Activated naive CD8-positive, alpha-beta T cell treated with anti-CD3 and anti-CD28 coated beads for 36 hours (primary cell): ENCODE results near the gene TPPP. TPM values are rescaled to one million over a fixed set of nuclear protein-coding genes. Genes with fewer than 3 reads are reported as not detected.
"Not testable (repeated sequence)": the region's sequence is repeated elsewhere in the genome, so short reads cannot be mapped to it uniquely, and the experiment has no call there.

Experiments used
- DNase-seq: peaks from one replicate; pipeline ENCODE4 v3.0.0; 2021
- H3K27ac Mint-ChIP-seq: one replicate; pipeline ENCODE4 v1.8.0; 2022; ENCODE audit warnings: mild to moderate bottlenecking, moderate library complexity, mixed read lengths
- H3K27me3 Mint-ChIP-seq: one replicate; pipeline ENCODE4 v1.8.0; 2022; ENCODE audit warnings: mild to moderate bottlenecking, mixed read lengths
- H3K36me3 Mint-ChIP-seq: one replicate; pipeline ENCODE4 v1.8.0; 2021; ENCODE audit warnings: mild to moderate bottlenecking, mixed read lengths
- H3K4me1 Mint-ChIP-seq: one replicate; pipeline ENCODE4 v1.8.0; 2021; ENCODE audit warnings: mixed read lengths
- H3K4me3 Mint-ChIP-seq: one replicate; pipeline ENCODE4 v1.8.0; 2022; ENCODE audit warnings: mild to moderate bottlenecking, moderate library complexity, mixed read lengths
- H3K9me3 Mint-ChIP-seq: one replicate; pipeline ENCODE4 v1.8.0; 2022; ENCODE audit warnings: mixed read lengths
- total RNA-seq, 2 experiments: library from RNA; stranded (reverse); gene quantifications; one replicate each; pipeline ENCODE4 v1.2.3, GENCODE V29; 2021

TPPP gene
- total RNA-seq, 2 experiments from 2014 or later: 0.08 TPM; not detected in 1

DNA sequence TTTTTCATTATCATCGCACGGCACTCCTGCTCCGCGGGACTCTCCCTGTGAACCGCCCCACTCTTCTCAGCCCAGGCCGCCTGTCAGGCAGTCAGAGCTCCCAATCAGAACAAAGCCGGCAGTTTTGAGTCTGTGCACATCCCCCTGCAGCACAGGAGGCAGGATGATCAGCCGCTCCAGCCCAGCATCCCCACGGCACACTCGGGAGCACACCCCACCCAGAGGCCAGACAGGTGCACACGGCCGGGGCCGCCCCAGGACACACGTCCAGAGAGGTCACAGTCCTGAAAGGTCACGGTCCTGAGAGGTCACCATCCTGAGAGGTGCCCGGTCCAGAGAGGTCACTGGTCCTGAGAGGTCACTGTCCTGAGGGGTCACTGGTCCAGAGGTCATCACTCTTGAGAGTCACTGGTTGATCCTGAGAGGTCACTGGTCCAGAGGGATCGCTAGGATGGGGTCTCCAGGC, 8.4 kb downstream of the TPPP start:
- H3K4me1 Mint-ChIP-seq: no peaks in the 10 kb centered on the region
- H3K4me3 Mint-ChIP-seq: no peak overlapping the region
- H3K27ac Mint-ChIP-seq: no peak overlapping the region
- no peaks in the 10 kb centered on the region for H3K36me3 Mint-ChIP-seq
- H3K27me3 Mint-ChIP-seq: no peaks in the 10 kb centered on the region
- DNase-seq: no peak
- no peaks in the 10 kb centered on the region for H3K9me3 Mint-ChIP-seq

DNA sequence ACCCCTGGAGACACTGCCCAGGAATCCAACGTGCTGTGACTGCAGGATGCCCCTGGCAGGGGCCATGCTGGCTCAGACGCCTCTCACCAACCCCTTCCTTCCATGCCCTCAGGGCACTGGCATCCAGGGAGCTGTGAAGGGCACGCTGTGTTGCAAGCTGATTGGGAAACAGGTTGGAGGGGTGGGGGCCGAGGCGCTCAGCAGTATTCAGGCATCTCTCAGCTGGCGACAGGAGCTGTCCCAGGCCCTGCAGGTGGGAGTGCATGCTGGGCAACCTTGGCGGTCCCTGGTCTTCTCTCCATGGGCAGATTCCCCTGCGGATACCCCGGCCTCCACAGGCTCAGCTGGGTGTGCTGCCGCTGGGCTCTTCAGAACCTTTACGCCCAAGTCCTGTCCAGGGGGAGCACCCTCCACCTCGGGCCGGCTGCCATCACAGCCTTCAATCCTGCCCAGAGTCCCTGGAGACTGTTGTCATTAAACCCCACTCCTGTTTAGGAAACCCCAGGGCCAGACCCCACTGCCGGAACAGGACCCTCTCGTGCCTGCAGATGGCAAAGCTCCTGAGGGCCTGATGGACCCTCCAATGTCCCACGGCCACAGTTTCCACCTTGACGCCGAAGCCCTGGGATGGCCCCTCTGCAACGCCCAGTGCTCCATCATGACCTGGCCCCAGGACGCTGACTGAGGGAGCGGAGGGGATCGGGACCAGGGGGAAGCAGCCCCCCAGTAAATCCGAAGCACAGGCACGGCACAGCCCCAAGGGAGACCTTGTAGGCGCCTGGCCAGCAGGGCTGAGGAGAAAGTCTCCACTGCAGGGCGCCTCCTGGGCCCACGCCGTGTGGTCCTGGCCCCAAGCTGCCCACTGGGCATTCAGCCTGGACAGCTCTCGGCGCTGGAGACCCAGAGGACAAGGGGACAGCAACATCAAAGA, 9.3 kb downstream of the TPPP start:
- H3K4me3 Mint-ChIP-seq: no peak overlapping the region
- DNase-seq: no peak
- H3K4me1 Mint-ChIP-seq: no peaks in the 10 kb centered on the region
- H3K27me3 Mint-ChIP-seq: no peaks in the 10 kb centered on the region
- no peaks in the 10 kb centered on the region for H3K9me3 Mint-ChIP-seq
- no peak overlapping the region for H3K27ac Mint-ChIP-seq
- H3K36me3 Mint-ChIP-seq: no peaks in the 10 kb centered on the region

DNA sequence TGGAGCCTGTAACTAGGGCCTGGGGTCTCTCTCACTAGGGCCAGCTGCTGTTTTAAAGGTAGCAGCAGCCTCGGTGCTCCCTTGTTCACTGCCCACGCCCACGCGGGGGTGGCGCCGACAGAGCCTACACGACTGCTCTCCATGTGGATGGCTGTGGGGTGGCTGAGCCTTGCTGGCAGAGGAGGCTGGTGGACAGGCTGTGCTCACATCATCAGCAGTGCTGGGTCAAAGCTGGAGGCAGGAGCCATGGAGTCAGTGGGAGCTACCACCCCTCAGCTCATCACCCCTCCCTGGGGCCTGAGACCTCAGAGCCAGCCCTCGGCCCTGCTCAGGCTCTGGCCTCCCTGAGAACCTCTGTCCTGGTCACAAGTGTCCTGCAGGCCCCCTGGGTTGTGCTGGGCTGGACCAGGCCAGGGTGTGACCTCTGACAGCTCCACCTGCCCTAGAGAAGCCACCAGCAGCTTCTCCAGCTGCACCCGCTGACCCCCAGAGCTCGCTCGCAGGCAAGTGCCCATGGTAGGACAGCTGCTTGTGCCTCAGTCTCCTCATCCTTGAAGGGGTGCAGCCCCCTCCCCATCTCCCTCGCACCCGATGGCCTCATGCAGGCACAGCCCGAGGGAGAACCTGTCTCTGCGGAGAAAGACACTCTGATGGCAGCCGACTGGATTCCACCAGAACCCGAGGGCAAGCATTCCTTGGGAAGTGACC, 10.3 kb downstream of the TPPP start:
- H3K4me1 Mint-ChIP-seq, H3K9me3 Mint-ChIP-seq, H3K27ac Mint-ChIP-seq, H3K4me3 Mint-ChIP-seq, H3K36me3 Mint-ChIP-seq, H3K27me3 Mint-ChIP-seq, DNase-seq: not testable (repeated sequence)

DNA sequence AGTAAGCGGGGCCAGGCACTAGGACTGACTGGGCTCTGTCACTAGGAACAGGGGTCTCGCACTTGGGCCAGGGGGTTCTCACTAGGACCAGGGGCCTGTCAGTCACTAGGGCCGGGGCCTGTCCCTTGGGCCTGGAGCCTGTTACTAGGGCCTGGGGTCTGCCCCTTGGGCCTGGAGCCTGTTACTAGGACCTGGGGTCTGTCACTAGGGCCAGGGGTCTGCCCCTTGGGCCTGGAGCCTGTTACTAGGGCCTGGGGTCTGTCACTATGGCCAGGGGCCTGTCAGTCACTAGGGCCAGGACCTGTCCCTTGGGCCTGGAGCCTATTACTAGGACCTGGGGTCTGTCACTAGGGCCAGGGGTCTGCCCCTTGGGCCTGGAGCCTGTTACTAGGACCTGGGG, 10.9 kb downstream of the TPPP start:
- H3K36me3 Mint-ChIP-seq, H3K9me3 Mint-ChIP-seq, H3K4me1 Mint-ChIP-seq, H3K4me3 Mint-ChIP-seq, DNase-seq, H3K27ac Mint-ChIP-seq, H3K27me3 Mint-ChIP-seq: not testable (repeated sequence)

DNA sequence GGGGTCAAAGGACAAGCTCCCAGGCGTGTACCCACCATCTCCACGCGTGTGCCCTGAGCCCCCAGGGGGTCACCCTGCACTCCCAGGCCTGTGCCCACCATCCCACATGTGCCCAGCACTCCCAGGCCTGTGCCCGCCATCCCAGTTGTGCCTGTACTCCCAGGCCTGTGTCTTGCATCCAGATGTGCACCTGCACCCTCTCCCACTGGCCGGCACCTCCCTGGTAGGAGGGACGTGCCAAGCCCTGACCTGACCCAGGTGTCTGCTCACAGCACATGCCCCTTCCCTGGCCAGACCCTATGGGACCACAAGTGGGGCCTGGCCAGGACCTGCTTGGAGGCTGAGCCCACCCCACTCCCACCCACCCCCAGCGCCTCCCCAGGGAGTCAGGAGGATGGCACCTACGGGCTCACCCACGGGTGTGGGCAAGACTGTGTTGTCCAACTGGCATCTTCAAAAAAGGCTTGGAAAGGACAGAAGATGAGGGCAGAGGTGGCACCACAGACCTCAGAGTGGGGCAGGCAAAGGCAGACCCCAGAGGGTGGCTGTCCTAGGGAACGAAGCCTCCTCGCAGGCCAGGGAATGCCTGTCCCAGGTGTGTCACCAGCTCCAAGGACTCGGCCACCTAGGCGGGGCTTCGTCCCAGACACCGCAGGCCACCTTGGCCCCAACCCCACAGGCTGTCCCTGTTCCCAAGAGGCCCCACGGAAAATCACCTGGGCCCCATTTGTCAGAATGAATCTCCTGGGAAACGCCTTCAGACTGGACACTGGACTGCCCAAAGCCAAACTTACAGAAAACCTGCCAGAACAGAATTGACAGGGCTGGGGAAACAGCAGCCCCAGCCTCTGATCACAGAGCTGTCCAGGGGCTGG, 11.6 kb downstream of the TPPP start:
- H3K27ac Mint-ChIP-seq, DNase-seq, H3K27me3 Mint-ChIP-seq, H3K4me1 Mint-ChIP-seq, H3K4me3 Mint-ChIP-seq, H3K9me3 Mint-ChIP-seq, H3K36me3 Mint-ChIP-seq: not testable (repeated sequence)

DNA sequence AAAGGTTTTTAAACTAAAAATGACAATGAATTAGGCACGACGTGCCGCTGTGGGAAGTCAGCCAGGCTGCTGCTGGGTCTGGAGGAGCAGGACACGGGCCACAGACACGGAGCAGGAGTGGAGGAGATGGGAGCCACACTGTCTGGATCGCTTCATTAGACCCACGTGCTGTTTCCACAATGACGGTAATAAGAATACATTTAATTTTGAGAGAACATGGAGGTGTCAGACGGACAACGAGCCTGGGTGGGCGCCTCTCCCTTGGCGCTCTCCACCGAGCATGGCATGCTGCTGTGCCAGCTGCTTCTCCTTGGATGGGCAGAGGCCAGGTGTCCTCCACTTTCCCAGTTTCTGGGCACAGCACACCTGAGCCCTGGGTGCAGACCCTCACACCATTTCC, 12.3 kb downstream of the TPPP start:
- not testable (repeated sequence) for H3K9me3 Mint-ChIP-seq, H3K27ac Mint-ChIP-seq, H3K4me3 Mint-ChIP-seq, DNase-seq, H3K27me3 Mint-ChIP-seq, H3K36me3 Mint-ChIP-seq, H3K4me1 Mint-ChIP-seq

DNA sequence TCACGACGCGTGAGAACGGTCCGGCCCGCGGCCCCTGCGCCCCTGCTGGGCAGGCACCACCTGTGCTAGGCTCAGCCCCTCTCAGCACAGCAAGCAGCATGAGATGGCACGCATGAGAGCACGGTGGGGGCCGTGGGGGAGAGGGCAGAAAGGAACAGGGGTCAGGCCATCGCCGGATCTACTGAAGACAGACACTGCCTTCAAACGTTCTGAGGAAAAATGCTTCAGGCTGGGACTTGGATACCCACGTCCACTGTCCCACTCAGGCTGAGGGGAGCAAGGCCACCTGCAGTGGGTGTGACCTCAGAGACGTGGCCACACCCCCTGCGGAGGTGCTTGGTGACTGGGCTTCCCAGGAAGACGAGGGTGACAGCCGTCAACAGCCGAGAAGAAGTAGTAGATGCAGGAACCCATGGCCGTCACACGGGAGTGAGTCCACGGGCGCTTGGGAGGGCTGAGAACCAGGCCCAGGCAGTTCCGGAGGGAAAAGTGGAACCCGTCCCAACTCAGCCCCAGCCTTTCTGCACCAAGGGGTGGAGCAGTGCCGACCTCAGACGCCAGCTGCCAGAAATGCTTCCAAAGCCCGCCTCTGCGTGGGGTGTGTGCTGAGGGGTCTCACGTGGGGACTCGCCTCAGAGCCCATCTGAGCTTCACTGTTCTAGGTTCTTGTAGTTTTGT, 12.9 kb downstream of the TPPP start:
- H3K36me3 Mint-ChIP-seq, H3K27me3 Mint-ChIP-seq, H3K9me3 Mint-ChIP-seq, H3K27ac Mint-ChIP-seq, DNase-seq, H3K4me3 Mint-ChIP-seq, H3K4me1 Mint-ChIP-seq: not testable (repeated sequence)

DNA sequence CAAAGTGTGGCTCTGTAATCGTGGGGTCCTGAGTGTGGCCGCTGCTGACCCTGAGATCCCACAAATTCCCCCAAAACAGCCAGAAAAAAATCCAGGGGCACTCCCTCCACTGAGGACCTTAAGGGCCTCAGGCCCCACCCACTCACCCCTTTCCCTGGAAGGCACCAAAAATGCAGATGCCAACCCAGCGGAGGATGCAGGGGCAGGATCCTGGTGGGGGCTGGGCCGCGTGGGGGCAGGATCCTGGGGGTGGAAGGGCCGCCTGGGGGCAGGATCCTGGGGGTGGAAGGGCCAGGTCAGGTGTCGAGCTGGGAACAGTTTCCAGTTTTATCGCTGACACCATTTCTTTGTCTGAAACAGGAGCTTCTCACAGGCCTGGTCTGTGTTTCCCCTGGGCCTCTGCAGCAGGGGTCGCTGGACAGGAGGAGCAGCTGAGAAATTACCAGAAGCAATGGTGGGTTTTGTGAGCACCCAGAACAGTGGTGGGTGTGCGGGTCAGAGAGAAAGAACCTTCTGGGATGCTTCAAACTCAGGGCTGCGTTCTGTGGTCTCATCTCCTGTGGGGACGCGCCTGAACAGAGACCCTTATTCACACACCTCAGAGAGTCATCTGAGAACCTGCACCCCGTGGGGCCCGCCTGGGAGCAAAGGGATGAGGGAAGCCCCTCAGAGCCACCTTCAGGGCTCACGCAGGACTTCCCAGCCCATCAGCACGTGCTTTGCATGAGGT, 13.8 kb downstream of the TPPP start:
- not testable (repeated sequence) for H3K4me3 Mint-ChIP-seq, H3K27ac Mint-ChIP-seq, H3K4me1 Mint-ChIP-seq, H3K27me3 Mint-ChIP-seq, H3K9me3 Mint-ChIP-seq, H3K36me3 Mint-ChIP-seq, DNase-seq

DNA sequence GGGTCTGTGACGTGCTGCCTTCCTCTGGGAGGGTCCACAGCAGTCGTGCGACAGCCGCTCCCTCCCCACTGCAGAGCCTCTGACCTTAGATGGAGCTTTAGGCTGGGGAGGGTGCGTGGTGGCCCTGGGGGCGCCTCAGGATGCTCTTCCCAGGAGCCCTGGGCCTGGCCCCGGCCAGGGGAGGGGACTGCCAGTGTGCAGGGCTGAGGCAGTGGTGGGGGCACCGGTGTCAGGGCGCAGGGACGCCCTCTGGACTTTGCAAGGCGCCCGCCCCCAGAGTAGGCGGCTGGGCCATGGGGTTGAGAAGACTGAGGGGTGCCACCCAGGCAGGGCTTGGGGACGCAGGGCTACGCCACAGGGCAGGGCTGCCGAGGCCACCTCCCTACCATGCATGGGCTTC, 14.6 kb downstream of the TPPP start:
- DNase-seq, H3K4me3 Mint-ChIP-seq, H3K27ac Mint-ChIP-seq, H3K4me1 Mint-ChIP-seq, H3K36me3 Mint-ChIP-seq, H3K9me3 Mint-ChIP-seq: not testable (repeated sequence)
- H3K27me3 Mint-ChIP-seq: peaks cover 12% of the 10 kb centered on the region

DNA sequence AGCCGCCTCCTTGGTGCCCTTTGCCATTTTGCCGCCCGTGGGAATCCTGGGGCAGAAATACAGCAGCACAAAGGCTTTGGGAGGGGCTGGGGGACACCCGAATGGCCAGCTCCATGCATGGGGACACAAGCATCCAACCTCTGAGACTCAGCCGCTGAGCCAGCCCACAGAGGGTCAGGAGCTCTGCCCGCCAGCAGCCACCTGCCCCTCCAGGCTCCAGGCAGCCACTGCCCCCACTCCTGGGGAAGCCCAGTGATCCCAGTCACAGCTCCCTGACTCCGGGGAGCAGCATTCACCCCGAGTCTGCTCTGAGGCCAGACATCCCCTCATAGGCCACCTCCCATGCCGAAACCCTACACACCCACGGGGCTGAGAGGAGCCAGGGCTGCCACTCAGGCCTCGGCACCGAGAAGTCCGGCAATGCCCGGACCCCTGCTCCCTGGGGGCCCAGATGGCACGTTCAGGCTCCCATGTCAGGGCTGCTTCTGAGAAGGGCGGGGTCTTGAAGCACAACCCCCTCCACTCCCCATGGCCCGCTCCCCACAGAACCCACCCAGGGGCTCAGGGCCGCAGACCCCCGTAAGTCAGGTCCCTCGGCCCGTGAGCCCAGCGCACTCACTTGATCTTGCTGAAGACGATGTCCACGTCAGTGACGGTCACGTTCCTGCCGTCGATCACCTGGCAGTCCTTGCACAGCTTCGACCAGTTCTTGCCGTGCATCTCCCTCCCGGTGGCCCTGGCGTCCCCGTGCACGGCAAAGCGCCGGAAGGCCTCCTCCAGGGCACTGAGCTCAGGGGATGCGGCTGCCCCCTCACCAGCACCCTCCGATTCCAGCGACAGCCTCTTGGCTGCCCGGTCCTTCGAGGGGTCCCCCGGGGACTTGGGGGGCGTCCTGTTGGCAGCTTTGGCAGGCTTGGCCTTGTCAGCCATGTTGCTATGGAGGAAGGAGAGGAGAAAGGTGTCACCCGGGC, 15.7 kb downstream of the TPPP start:
- peaks cover 7% of the 10 kb centered on the region for H3K4me1 Mint-ChIP-seq
- H3K4me3 Mint-ChIP-seq: no peak overlapping the region
- H3K9me3 Mint-ChIP-seq: no peaks in the 10 kb centered on the region
- DNase-seq: no peak
- no peak overlapping the region for H3K27ac Mint-ChIP-seq
- H3K36me3 Mint-ChIP-seq: no peaks in the 10 kb centered on the region
- H3K27me3 Mint-ChIP-seq: peaks cover 19% of the 10 kb centered on the region

DNA sequence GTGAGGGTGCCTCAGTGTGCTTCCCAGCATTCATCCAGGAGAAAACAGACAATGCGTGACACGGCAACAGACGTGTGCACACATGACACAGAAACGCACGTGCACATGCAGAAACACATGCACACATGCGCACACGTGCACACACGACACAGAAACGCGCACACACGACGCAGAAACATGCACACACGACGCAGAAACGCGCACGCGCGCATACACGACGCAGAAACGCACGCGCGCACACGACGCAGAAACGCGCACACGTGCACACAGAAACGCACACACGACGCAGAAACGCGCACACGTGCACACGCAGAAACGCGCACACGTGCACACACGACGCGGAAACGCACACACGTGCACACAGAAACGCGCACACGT, 16.5 kb downstream of the TPPP start:
- H3K4me1 Mint-ChIP-seq: peaks cover 8% of the 10 kb centered on the region
- H3K27ac Mint-ChIP-seq: no peak overlapping the region
- no peak for DNase-seq
- H3K4me3 Mint-ChIP-seq: no peak overlapping the region
- H3K27me3 Mint-ChIP-seq: peaks cover 19% of the 10 kb centered on the region
- H3K36me3 Mint-ChIP-seq: no peaks in the 10 kb centered on the region
- H3K9me3 Mint-ChIP-seq: no peaks in the 10 kb centered on the region

DNA sequence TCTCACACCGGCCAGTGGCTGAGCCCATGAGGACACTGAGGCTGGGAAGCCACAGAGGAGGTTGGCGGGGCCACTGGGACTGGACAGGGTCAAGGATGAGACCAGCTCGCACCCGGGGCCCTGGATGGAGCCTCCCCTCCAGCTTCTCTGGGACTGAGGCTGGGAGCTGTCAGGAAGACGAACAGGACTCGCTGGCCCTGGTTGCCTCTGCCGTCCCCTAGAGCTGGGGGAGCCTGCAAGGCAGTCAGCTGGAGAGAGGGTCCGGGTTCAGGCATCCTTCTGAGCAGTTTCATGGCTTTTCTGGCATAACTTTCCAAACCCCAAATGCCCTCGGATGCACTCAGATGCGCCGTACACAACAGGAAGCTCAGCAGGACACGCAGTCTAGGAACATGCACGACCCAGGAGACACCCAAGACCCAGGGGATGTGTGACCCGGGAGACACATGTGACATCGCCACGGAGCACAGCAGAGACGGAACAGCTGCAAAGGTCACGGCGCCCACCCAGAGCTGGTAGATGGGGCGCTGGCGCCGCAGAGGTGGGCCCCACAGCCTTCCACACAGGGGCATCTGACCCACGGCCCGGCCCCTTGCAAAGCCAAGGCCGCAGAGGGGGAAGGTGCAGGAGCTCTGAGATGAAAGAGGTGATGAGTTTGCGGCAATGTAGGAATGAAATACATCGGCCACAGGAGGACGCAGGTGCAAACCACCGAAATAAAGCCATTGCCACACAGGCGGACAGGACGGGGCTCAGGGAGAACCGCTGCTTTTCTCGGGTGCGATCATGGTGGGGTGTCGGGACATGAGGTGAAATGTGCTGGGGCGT, 17.1 kb downstream of the TPPP start:
- Mint-ChIP-seq H3K9me3 (no peaks in the 10 kb centered on the region), H3K4me1 (peaks cover 8% of the 10 kb centered on the region), H3K4me3 (no peak overlapping the region), H3K36me3 (no peaks in the 10 kb centered on the region), H3K27me3 (peaks cover 19% of the 10 kb centered on the region), H3K27ac (no peak overlapping the region)
- no peak for DNase-seq
